AG09309 (cell line): Measurements from ENCODE around the gene GALNT5.

ENCODE experiments used
- DNase-seq: peaks from one replicate; pipeline ENCODE4 v3.0.0-alpha.2; 2010; ENCODE audit warnings: low read depth
- H3K4me3 ChIP-seq: 2 replicates; pipeline ENCODE4 v1.5.1; 2011; ENCODE audit warnings: mild to moderate bottlenecking, low read depth, low read length, moderate library complexity; ENCODE audit not compliant: control insufficient read depth
- CTCF ChIP-seq: IDR thresholded peaks from 2 replicates; pipeline ENCODE4 v1.5.1; 2011; ENCODE audit warnings: mild to moderate bottlenecking, low read depth, low read length, inconsistent platforms; ENCODE audit not compliant: insufficient read depth, control insufficient read depth; ENCODE audit errors: missing control alignments

The GALNT5 gene

GRCh38 chr2:157250836-157251235 lies 6.7 kb upstream of the GALNT5 start:
- no peak for DNase-seq
- no peak overlapping the region for H3K4me3 ChIP-seq
- TF ChIP-seq CTCF, result no peak

GRCh38 chr2:157251932-157252331 lies 5.6 kb upstream of the GALNT5 start:
- no peak for TF ChIP-seq CTCF
- no peak for DNase-seq
- no peak overlapping the region for H3K4me3 ChIP-seq

GRCh38 chr2:157252529-157252928 lies 5.0 kb upstream of the GALNT5 start:
- DNase-seq, result no peak
- H3K4me3 ChIP-seq, result no peak overlapping the region
- no peak for TF ChIP-seq CTCF

- no peak for TF ChIP-seq CTCF
- DNase-seq, result no peak
- no peak overlapping the region for H3K4me3 ChIP-seq
Observed at GRCh38 chr2:157254041-157254440, 3.5 kb upstream of the GALNT5 start.

- no peak for TF ChIP-seq CTCF
- no peak overlapping the region for H3K4me3 ChIP-seq
- no peak for DNase-seq
Observed at GRCh38 chr2:157255746-157256145, 1.8 kb upstream of the GALNT5 start.

GRCh38 chr2:157256626-157257025 lies 879 bp upstream of the GALNT5 start:
- no peak overlapping the region for H3K4me3 ChIP-seq
- no peak for DNase-seq
- no peak for TF ChIP-seq CTCF
